Measurements from ENCODE around the gene COG5.

Gene COG5

DNA sequence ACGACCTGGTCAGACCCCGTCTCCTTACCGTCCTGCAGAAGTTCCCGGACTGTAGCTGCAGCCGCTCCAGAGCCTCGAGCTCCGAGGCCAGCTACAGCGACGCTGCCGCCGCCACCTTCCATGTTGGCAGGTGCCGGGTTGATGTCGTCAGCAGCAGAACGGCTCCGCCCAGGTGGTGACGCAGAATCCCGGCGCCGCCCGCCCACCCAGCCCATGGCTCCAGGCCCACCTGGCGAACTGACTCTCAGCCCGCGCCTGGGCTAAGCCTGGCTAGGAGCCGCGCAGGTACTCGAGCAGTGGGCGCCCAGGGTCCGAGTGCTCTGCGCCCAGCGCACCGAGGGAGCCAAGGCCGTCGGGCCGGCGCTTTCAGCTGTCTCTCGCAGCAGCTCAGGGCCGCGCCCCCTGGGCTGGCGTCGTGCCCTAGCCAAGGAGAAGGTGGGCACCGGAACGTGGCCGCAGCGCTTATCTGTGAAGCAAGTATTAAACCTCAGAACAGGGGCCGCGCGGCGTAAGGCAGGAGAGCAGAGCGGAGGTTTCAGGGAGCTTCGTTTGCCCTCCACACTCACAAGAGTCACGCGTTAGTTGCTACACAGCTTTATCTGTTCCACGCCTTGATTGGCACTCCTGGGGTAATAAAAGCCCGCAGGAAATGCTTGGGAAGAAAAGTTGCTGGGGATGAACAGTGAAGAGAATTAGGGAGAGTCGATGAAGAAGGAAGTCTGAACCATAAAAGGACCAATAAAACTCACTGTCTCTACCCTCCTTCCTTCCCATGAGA is at the start of gene COG5, which contains the start of gene DUS4L:
TSS of gene COG5 (minus strand) at position 146 of the 778 bp plus-strand sequence. CDS start at position 122, 24 bp downstream.
TSS of gene DUS4L (plus strand) at position 197 of the 778 bp plus-strand sequence. CDS start 3,100 bp downstream, outside the sequence.
- peaks cover 10 to 30% of the 10 kb centered on the region in 2 donors for H3K4me1 ChIP-seq (ENCODE audit: control insufficient read depth in 2 of 2, insufficient read depth in 2 of 2, low read length in 2 of 2)
- peak within 1 kb of the TSS; percentile 94 for H3K9ac ChIP-seq (ENCODE audit: low read depth in 1 of 2, low read length in 2 of 2)
- peak within 1 kb of the TSS; percentile 96 to 98 for H3K27ac ChIP-seq (ENCODE audit: low read depth in 2 of 2, low read length in 2 of 2)
- H3K9me3 ChIP-seq (ENCODE audit: control insufficient read depth in 2 of 2, low read length in 2 of 2) = no peaks in the 10 kb centered on the region
- H3K36me3 ChIP-seq (ENCODE audit: control insufficient read depth in 2 of 2, insufficient read depth in 2 of 2, low read length in 2 of 2) = no peaks in the 10 kb centered on the region
- no peaks in the 10 kb centered on the region for H3K27me3 ChIP-seq (ENCODE audit: control insufficient read depth in 2 of 2, insufficient read depth in 2 of 2, low read length in 2 of 2)
- H3K4me3 ChIP-seq (ENCODE audit: low read length in 2 of 2) = peak within 1 kb of the TSS; percentile 94 to 99

DNA sequence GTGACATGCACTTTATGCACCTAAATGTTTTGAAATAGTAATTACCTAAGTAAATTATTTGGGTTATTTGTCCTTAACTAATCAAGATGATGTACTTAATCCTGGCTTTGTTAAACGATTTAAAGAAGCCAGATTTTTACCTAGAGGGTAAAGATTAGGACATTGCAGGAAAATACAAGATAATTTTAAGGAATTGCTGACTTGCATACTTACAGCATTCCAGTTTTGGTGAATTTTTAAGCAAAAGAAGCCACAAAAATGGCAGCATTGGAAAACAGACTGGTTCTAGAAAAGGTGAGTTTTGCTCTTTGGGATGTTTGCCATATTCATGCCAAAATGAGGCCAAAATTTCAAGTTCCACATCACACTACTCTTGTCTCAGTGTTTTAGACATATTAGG is 49.7 kb upstream of the COG5 start:
- Histone ChIP-seq H3K27me3 (ENCODE audit: control insufficient read depth in 2 of 2, insufficient read depth in 2 of 2, low read length in 2 of 2) (no peaks in the 10 kb centered on the region), H3K9me3 (ENCODE audit: control insufficient read depth in 2 of 2, low read length in 2 of 2) (no peaks in the 10 kb centered on the region), H3K4me3 (ENCODE audit: low read length in 2 of 2) (no peak overlapping the region), H3K27ac (ENCODE audit: low read depth in 2 of 2, low read length in 2 of 2) (no peak overlapping the region), H3K36me3 (ENCODE audit: control insufficient read depth in 2 of 2, insufficient read depth in 2 of 2, low read length in 2 of 2) (peaks cover 7 to 21% of the 10 kb centered on the region in 2 donors), H3K4me1 (ENCODE audit: control insufficient read depth in 2 of 2, insufficient read depth in 2 of 2, low read length in 2 of 2) (no peaks in the 10 kb centered on the region), H3K9ac (ENCODE audit: low read depth in 1 of 2, low read length in 2 of 2) (no peak overlapping the region)

DNA sequence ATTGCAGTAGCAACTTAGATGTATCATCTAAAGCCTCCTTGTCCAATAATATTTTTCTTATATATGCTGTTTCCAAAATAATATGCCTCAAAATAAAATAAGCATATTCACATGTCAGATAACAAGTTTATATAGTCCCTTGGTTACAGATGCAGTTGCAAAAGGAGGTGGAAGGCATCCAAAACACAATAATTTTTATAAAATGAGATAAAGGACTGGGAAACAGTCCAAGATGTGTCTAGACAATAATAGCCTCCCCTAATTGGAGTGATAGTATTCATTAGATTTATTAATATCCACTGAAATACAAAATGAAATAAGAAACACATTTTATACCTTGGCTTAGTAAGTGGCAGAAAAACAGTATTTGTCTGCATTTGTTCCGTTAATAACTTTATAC is 46.6 kb upstream of the COG5 start:
- H3K36me3 ChIP-seq (ENCODE audit: control insufficient read depth in 2 of 2, insufficient read depth in 2 of 2, low read length in 2 of 2) = peaks cover 6 to 14% of the 10 kb centered on the region in 2 donors
- no peak overlapping the region for H3K4me3 ChIP-seq (ENCODE audit: low read length in 2 of 2)
- H3K9ac ChIP-seq (ENCODE audit: low read depth in 1 of 2, low read length in 2 of 2) = no peak overlapping the region
- H3K4me1 ChIP-seq (ENCODE audit: control insufficient read depth in 2 of 2, insufficient read depth in 2 of 2, low read length in 2 of 2) = no peaks in the 10 kb centered on the region
- H3K27me3 ChIP-seq (ENCODE audit: control insufficient read depth in 2 of 2, insufficient read depth in 2 of 2, low read length in 2 of 2) = no peaks in the 10 kb centered on the region
- no peak overlapping the region for H3K27ac ChIP-seq (ENCODE audit: low read depth in 2 of 2, low read length in 2 of 2)
- H3K9me3 ChIP-seq (ENCODE audit: control insufficient read depth in 2 of 2, low read length in 2 of 2) = no peaks in the 10 kb centered on the region

DNA sequence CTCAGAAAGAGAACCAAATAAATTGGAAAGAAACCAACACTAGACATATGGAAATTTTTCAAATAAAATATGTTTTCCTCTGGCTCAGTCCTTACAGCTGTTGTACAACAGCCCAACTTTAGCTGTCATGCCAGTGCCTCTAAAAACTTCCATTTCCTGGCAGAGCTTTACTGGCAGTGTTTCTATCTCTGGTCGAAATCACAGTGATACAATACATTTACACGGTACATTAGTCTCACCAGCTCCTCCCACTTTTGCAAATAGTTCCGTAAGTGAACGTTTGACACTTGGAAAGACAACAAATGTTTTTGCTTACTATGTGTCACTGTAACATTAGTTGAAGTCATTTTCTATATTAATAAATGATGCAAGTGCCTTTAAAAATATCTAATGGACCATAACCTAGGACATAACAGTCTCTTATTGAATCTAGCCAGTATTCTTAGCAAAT is 46.1 kb upstream of the COG5 start:
- no peak overlapping the region for H3K4me3 ChIP-seq (ENCODE audit: low read length in 2 of 2)
- H3K36me3 ChIP-seq (ENCODE audit: control insufficient read depth in 2 of 2, insufficient read depth in 2 of 2, low read length in 2 of 2) = peaks cover 10 to 13% of the 10 kb centered on the region in 2 donors
- H3K27ac ChIP-seq (ENCODE audit: low read depth in 2 of 2, low read length in 2 of 2) = no peak overlapping the region
- no peak overlapping the region for H3K9ac ChIP-seq (ENCODE audit: low read depth in 1 of 2, low read length in 2 of 2)
- no peaks in the 10 kb centered on the region for H3K4me1 ChIP-seq (ENCODE audit: control insufficient read depth in 2 of 2, insufficient read depth in 2 of 2, low read length in 2 of 2)
- H3K9me3 ChIP-seq (ENCODE audit: control insufficient read depth in 2 of 2, low read length in 2 of 2) = no peaks in the 10 kb centered on the region
- no peaks in the 10 kb centered on the region for H3K27me3 ChIP-seq (ENCODE audit: control insufficient read depth in 2 of 2, insufficient read depth in 2 of 2, low read length in 2 of 2)

GRCh38 chr7:107606303-107606702 is 42.6 kb upstream of the COG5 start:
- H3K27ac ChIP-seq (ENCODE audit: low read depth in 2 of 2, low read length in 2 of 2) = no peak overlapping the region
- no peaks in the 10 kb centered on the region for H3K4me1 ChIP-seq (ENCODE audit: control insufficient read depth in 2 of 2, insufficient read depth in 2 of 2, low read length in 2 of 2)
- no peaks in the 10 kb centered on the region for H3K9me3 ChIP-seq (ENCODE audit: control insufficient read depth in 2 of 2, low read length in 2 of 2)
- peaks cover 0 to 15% of the 10 kb centered on the region in 2 donors for H3K36me3 ChIP-seq (ENCODE audit: control insufficient read depth in 2 of 2, insufficient read depth in 2 of 2, low read length in 2 of 2)
- no peak overlapping the region for H3K4me3 ChIP-seq (ENCODE audit: low read length in 2 of 2)
- H3K27me3 ChIP-seq (ENCODE audit: control insufficient read depth in 2 of 2, insufficient read depth in 2 of 2, low read length in 2 of 2) = no peaks in the 10 kb centered on the region
- H3K9ac ChIP-seq (ENCODE audit: low read depth in 1 of 2, low read length in 2 of 2) = no peak overlapping the region

GRCh38 chr7:107605218-107605815 is 41.6 kb upstream of the COG5 start:
- Histone ChIP-seq H3K27ac (ENCODE audit: low read depth in 2 of 2, low read length in 2 of 2) (no peak overlapping the region), H3K9me3 (ENCODE audit: control insufficient read depth in 2 of 2, low read length in 2 of 2) (no peaks in the 10 kb centered on the region), H3K9ac (ENCODE audit: low read depth in 1 of 2, low read length in 2 of 2) (no peak overlapping the region), H3K27me3 (ENCODE audit: control insufficient read depth in 2 of 2, insufficient read depth in 2 of 2, low read length in 2 of 2) (no peaks in the 10 kb centered on the region), H3K4me1 (ENCODE audit: control insufficient read depth in 2 of 2, insufficient read depth in 2 of 2, low read length in 2 of 2) (no peaks in the 10 kb centered on the region), H3K36me3 (ENCODE audit: control insufficient read depth in 2 of 2, insufficient read depth in 2 of 2, low read length in 2 of 2) (peaks cover 6 to 20% of the 10 kb centered on the region in 2 donors), H3K4me3 (ENCODE audit: low read length in 2 of 2) (no peak overlapping the region)

- Histone ChIP-seq H3K36me3 (ENCODE audit: control insufficient read depth in 2 of 2, insufficient read depth in 2 of 2, low read length in 2 of 2) (peaks cover 6 to 19% of the 10 kb centered on the region in 2 donors), H3K27ac (ENCODE audit: low read depth in 2 of 2, low read length in 2 of 2) (no peak overlapping the region), H3K4me1 (ENCODE audit: control insufficient read depth in 2 of 2, insufficient read depth in 2 of 2, low read length in 2 of 2) (no peaks in the 10 kb centered on the region), H3K9ac (ENCODE audit: low read depth in 1 of 2, low read length in 2 of 2) (no peak overlapping the region), H3K27me3 (ENCODE audit: control insufficient read depth in 2 of 2, insufficient read depth in 2 of 2, low read length in 2 of 2) (no peaks in the 10 kb centered on the region), H3K9me3 (ENCODE audit: control insufficient read depth in 2 of 2, low read length in 2 of 2) (no peaks in the 10 kb centered on the region), H3K4me3 (ENCODE audit: low read length in 2 of 2) (no peak overlapping the region)
These were observed 37.1 kb upstream of the COG5 start for GRCh38 chr7:107600816-107601215.

- Histone ChIP-seq H3K9me3 (ENCODE audit: control insufficient read depth in 2 of 2, low read length in 2 of 2) (no peaks in the 10 kb centered on the region), H3K27ac (ENCODE audit: low read depth in 2 of 2, low read length in 2 of 2) (no peak overlapping the region), H3K36me3 (ENCODE audit: control insufficient read depth in 2 of 2, insufficient read depth in 2 of 2, low read length in 2 of 2) (peaks cover 19 to 25% of the 10 kb centered on the region in 2 donors), H3K9ac (ENCODE audit: low read depth in 1 of 2, low read length in 2 of 2) (no peak overlapping the region), H3K27me3 (ENCODE audit: control insufficient read depth in 2 of 2, insufficient read depth in 2 of 2, low read length in 2 of 2) (no peaks in the 10 kb centered on the region), H3K4me1 (ENCODE audit: control insufficient read depth in 2 of 2, insufficient read depth in 2 of 2, low read length in 2 of 2) (no peaks in the 10 kb centered on the region), H3K4me3 (ENCODE audit: low read length in 2 of 2) (no peak overlapping the region)
These were observed 35.5 kb upstream of the COG5 start for GRCh38 chr7:107599262-107599661.

DNA sequence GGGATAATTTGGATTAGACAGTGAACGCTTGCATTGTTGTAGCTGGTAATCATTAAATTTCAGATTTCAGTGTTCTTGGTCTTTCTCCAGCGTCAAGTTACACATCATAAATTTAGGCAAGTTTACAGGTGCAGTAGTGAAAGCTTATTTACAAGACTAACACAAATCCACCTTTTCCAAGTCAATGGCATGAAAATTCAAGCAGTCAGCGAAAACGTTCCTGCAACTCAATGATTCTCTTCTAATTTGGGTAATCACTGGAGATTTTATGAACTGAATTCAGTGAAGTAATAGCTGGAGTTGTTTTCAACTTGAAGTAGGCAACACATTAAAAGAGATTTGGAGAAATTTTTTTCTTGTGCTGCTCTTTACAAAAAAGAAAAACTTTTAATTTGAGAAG is 34.2 kb upstream of the COG5 start:
- Histone ChIP-seq H3K9me3 (ENCODE audit: control insufficient read depth in 2 of 2, low read length in 2 of 2) (no peaks in the 10 kb centered on the region), H3K36me3 (ENCODE audit: control insufficient read depth in 2 of 2, insufficient read depth in 2 of 2, low read length in 2 of 2) (peaks cover 22 to 25% of the 10 kb centered on the region in 2 donors), H3K4me3 (ENCODE audit: low read length in 2 of 2) (no peak overlapping the region), H3K27ac (ENCODE audit: low read depth in 2 of 2, low read length in 2 of 2) (no peak overlapping the region), H3K4me1 (ENCODE audit: control insufficient read depth in 2 of 2, insufficient read depth in 2 of 2, low read length in 2 of 2) (no peaks in the 10 kb centered on the region), H3K9ac (ENCODE audit: low read depth in 1 of 2, low read length in 2 of 2) (no peak overlapping the region), H3K27me3 (ENCODE audit: control insufficient read depth in 2 of 2, insufficient read depth in 2 of 2, low read length in 2 of 2) (no peaks in the 10 kb centered on the region)

DNA sequence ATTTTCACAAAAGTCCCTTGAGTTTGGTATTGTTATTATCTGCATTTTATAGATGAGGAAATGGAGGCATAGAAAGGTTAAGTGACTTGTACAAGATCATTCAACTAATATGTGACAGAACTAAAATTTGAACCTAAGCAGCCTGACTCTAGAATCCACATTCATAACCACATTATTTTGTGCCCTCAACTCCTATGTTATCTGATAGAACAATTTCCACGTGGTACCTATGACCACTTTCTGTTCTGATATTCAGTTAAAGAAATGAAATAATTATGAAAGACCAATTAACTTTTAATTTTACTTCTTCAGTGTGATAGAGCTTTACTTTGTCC is 33.8 kb upstream of the COG5 start:
- Histone ChIP-seq H3K4me3 (ENCODE audit: low read length in 2 of 2) (no peak overlapping the region), H3K27me3 (ENCODE audit: control insufficient read depth in 2 of 2, insufficient read depth in 2 of 2, low read length in 2 of 2) (no peaks in the 10 kb centered on the region), H3K27ac (ENCODE audit: low read depth in 2 of 2, low read length in 2 of 2) (no peak overlapping the region), H3K9ac (ENCODE audit: low read depth in 1 of 2, low read length in 2 of 2) (no peak overlapping the region), H3K9me3 (ENCODE audit: control insufficient read depth in 2 of 2, low read length in 2 of 2) (no peaks in the 10 kb centered on the region), H3K4me1 (ENCODE audit: control insufficient read depth in 2 of 2, insufficient read depth in 2 of 2, low read length in 2 of 2) (no peaks in the 10 kb centered on the region), H3K36me3 (ENCODE audit: control insufficient read depth in 2 of 2, insufficient read depth in 2 of 2, low read length in 2 of 2) (peaks cover 23 to 25% of the 10 kb centered on the region in 2 donors)

Measured in mucosa of rectum (tissue), 2 donors.